SKM-1 treated with dmso at 0.1 percent for 144 hours (cell line): ENCODE measurements around the gene SH3D19.

Experiments
- DNase-seq: peaks from one replicate; lab custom pipeline; 2025; ENCODE audit not compliant: unreplicated experiment; lab: John Stamatoyannopoulos, UW

Gene SH3D19

DNA sequence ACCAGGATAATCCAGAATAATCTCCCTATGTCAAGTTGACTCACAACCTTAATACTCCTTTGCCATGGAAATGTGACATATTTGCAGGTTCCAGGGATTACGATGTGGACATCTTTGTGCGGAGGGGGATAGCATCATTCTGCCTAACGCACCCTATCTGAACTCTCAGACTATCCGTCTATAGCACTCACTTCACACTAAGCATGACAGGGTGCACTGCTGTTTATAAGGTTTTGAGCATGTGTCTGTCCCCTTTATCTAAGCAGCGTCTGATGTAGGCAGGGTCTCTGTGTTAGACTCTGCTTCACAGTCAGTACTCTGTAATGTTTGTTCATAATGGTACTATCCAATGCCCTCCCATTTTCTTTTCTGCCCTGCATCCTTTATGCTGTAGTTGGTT, 91.8 kb downstream of the SH3D19 start:
- DNase-seq: no peak

DNA sequence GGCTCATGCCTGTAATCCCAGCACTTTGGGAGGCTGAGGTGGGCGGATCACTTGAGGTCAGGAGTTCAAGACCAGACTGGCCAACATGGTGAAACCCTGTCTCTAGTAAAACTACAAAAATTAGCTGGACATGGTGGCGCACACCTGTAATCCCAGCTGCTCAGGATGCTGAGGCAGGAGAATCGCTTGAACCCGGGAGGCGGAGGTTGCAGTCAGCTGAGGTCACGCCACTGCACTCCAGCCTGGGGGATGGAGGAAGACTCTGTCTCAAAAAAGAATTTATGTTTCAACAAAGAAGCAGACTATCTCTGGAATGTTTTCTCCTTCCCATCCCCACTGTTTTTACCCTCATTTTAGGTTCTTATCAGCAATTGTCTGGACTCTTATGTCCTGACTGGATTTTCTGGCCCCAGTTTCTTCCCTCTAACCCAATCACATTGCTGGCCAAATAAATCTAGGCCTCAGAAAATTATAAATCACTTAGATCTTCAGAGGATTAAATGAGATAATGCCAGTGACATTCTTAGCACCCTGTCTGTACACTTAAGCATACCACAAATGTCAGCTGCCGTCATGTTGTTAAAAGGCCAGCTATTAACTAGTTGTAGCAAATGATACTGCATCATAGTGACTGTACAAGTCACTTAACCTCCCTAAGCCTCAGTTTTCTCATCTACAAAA, 93.3 kb downstream of the SH3D19 start:
- DNase-seq: no peak

DNA sequence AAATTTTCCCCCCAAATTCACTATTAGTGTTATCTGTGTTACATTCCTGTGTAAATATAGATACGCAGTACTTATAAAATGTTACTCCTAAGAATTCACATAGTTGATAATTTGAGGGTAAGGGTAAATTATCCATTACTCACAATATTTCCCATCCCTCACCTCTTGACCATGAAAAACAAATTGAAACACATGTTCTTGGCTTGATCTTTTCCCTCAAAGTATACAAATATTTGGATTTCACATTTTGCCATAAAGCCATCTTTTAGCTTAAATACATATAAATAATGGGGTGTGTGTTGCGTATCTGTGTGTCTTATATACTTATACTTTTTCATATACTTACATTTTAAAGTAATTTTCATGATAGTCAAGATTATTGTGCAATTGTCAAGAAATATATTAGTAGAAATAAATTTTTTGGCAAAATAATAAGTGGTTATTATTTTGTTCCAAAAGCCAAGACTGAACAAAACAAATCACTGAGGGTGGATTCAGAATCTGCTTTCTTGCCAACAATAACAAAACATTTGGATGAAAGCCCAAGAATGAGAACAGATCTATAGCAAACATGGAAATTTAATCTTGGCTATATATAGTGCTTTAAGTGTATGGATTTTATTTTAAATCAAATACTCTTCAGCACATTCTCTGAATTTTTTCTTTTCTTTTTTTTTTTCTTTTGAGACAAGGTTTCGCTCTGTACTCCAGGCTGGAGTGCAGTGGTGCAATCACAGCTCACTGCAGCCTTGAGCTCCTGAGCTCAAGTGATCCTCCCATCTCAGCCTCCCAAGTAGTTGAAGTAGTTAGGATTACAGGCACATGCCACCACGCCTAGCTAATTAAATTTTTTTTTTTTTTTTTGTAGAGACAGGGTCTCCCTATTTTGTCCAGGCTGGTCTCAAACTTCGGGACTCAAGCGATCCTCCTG, 97.0 kb downstream of the SH3D19 start:
- no peak for DNase-seq

DNA sequence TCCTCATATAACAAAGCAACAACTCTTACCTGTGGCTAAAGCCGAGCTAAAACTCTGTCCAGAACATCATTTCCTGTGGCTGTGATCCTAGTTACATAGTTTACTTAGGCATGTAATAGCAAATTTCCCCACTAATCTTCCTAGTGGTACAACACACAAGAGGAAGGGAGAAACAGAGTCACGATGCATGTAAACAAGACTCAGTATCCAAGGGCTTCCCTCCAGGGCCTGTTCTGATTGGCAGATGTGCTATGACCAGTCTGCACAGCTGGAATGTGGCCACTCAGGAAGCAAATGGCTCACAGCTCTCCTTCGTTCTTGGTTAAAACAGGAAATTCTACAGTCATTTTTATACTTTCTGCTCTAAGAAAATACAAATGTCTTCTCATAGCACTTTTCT, 97.7 kb downstream of the SH3D19 start:
- no peak for DNase-seq

DNA sequence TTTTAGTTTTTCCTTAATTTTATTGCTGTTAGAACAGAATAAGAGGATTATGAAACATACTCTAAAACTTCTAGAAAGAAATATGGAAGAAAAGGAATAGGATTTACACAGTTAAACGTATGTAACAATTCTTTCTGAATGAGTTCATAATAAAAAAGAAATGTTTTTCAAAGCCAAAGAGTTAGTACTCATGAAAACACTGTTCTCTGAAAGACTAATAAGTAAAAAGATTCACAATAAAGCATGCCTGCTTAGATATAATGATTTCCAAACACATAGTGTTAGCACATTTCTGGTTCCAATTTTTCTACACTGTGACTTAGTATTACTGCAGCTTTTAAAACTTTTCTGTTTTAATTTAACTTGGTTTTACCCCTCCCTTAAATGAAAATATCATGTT, 98.2 kb downstream of the SH3D19 start:
- DNase-seq: no peak

DNA sequence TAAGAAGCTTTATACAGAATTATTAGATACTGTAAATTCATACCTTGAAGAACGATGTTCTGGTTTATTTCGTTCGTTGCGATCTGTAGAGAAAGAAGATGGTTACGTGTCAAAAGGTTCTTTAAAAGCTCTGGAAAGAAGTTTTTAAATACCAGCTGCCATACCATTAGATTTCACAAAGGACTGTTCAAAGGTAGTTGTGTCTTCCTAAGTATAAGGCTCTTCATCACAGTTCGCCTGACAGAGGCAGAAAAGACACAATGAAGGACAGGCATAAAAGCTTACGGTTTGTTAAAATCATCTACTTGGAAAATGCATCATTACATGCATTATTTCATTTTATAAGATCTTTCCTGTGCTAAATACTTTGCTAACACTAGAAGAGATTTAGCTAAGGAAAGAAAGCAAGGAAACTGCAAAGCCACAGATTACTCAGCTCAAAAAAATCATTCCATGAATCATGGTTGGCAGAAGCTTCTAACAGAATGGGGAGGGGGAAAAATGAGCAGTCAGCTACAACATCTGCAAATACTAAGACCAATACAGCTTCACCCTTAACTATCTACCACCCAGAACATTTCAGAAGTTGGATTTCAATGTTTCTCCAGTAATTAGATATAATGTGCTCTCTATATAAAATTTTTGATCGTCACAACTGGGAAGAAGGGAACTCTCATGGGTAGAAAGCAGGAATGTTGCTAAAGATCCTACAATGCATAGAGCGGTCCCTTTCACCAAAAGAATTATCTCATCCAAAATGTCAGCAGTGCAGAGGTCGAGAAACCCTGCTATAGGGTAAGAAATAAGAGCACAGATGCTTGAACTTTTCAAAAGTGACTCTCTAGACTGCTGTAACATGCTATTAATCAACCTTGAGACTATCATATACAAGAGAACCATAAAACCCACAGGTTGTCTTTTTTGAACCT, 99.1 kb downstream of the SH3D19 start:
- no peak for DNase-seq

DNA sequence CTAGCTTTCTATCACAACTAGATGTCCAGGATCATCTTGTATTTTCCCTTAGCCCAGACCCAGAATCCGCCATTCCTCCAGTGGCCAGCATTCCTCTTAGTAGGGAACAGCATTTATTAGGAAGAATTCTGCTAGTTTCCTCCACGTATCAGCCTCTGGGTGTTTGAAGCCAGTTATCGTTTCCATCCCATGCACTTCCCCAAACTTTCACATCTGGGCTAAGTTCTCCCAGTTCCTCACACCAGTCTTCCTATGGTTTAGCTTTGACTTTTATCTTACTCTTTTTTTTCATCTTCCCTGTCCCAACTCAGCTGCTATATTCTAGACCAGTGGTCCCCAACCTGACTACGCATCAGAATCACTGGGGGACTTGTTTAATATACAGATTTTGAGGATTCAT, 101.9 kb downstream of the SH3D19 start:
- no peak for DNase-seq

DNA sequence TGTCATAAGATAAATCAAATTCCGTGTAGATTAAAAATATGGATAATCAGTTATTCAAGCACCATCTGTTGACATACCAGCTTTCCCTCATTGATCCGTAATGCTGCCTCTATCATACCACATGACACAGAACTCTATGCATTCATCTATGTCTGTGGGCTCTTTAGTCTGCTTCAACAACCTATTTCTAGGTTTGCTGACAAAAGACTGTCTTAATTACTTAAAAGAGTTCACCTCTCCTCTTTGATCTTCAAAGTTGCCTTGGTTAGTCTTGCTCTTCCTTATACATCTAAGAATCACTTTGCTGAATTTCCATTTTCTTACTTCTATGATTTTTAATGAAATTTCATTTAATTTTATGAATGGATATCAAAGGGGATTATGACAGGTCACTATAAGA, 105.5 kb downstream of the SH3D19 start:
- DNase-seq: no peak

DNA sequence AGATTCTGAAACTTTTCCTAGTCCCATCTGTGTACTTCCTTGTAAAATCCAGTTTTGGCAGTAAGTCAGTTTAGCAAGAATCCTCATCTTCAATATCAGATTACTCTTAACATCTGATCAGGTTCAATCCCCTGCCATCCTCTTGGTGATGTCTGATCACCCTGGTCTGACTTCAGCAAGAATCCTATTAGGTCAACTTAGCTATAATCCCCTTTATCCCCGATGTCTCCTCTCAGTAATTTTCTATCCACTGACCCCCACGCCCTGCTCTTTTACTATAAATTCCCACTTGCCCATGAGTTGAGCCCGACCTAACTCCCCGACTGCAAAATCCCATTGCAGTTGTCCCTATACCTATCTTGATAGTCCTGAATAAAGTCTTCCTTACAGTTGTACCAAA, 106.3 kb downstream of the SH3D19 start:
- DNase-seq: no peak

DNA sequence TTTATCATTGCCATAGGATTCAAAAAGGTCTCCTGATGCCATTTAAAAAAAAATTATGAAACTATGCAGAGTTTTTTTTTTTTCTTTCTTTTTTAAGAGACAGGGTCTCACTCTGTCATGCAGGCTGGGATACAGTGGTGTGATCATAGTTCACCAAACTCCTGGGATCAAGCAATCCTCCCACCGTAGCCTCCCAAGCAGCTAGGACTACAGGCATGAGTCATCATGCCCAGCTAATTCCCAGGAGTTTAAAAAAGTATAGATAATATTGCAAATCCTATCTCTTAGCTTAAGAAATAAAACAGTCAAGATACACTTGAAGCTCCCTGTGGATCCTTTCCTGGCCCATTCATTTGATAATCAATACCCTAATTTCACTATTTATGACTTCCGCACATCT, 107.1 kb downstream of the SH3D19 start:
- no peak for DNase-seq

DNA sequence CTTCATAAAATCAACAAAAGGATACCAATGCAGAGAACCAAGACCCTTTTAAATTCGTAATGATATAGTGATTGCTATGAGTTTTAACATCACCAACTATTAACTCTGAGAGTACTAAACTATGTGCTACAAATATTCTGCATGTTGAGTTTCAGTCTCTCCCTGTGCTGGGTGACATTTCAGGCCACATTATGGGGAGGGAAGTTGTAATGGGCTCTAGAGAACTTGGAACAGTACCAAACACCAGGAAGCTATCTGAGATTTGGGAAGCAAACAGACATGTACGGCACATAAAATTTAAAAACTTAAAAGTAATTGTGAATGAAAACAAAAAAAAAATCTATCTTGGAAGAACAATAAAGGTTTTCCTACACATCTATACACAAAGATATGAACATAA, 108.1 kb downstream of the SH3D19 start:
- DNase-seq: no peak

DNA sequence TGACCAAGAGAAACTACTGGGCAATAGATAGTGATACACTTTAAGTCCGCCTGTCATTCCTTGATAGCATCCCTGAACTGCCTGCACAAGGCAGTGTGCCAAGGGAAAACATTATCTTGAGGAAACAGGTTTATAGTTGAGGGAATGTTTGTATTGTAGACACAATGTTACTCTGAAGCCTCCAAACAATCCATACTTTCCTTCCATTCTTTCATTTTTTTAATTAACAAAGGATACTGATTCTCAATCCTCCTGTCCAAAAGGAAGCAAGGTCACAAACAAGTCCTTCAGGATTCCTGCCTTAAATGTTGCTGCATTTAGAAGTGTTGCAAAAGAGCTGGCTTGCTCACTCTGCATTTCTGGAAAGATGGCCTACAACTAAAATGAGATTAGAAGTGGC, 110.1 kb downstream of the SH3D19 start:
- no peak for DNase-seq

DNA sequence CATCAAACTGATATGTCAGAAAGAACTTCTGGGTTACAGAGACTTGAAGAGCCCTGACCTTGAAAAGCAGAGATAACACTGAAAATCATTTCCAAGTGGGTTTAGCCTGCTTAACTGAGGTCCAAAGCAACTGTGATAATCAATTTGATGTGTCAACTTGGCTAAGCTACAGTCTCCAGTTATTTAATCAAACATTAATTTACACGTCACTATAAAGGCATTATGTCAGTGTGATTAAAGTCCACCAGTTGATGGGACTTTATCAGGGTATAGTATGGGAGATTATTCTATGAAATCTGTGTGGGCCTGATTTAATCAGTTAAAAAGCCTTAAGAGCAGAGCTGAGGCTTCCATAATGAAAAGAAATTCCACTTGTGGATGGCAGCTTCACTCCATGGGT, 117.5 kb downstream of the SH3D19 start:
- DNase-seq: no peak

DNA sequence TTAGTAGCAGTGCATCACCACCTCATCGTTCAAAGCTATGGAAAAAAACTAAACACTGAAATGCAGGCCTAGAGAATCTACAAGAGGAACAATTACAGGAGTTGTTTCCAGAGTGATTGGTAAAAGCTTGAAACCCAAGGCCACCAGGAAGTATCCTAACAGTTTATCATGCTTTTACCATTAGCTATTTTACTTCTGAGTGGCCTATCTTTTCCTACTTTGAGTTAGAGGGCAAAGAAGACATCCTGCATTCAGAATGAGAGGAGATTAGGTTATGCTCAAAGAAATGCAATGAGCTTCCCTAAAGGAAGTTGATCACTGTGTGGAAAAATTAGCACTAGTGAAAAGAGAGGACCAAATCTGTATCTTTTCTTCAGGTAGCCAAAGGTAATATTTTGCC, 118.2 kb downstream of the SH3D19 start:
- DNase-seq: no peak

DNA sequence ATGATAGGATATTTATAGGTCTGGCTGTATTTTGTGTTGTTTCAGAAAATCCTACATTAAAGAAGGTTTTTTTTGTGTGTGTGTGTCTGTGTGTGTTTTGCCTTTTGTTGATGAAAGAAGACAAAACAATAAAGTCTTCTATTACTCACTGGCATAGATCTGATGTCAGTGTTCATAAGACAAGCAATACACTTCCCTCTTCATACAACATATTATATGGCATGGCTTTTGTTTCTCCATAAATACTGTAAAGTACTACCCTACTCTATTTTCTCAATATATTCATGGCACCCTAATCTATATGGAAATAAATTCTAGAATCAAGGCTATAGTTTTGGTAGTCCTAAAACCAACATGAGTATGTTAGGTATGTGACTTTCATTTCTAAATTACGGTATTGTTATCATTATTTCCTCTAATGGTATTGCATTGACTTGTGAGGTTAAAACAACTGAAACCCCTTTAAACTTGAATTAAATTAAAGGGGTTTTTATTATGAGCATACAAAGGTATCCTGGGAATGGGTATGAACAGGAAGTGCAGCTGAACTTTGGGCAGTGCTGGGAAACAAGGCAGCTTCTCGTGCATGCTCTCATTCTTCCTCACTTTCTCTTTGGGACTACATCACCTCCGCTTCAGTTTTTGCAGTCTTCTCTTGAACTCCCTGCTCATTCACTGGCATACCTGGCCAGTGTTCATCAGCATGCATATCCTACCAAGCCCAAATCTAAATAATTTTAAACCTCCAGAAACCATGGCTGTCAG, 119.0 kb downstream of the SH3D19 start:
- no peak for DNase-seq

DNA sequence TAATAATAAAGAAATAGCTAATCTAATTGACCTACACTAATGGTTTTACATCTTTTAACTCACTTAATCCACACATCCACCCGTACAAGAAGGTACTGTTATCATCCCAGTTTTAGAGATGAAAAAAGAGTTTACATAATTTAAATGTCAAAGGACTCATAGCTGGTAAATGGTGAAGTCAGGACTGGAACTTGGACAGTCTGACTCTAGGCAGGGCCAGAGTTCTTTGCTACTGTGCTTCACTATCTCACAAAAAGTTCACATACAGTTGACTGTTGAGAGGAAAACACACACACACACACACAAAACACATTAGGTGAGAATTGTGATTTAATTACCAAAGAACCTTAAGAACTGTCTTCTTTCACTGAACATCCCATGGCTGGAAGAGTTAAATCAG, 119.7 kb downstream of the SH3D19 start:
- DNase-seq: no peak

DNA sequence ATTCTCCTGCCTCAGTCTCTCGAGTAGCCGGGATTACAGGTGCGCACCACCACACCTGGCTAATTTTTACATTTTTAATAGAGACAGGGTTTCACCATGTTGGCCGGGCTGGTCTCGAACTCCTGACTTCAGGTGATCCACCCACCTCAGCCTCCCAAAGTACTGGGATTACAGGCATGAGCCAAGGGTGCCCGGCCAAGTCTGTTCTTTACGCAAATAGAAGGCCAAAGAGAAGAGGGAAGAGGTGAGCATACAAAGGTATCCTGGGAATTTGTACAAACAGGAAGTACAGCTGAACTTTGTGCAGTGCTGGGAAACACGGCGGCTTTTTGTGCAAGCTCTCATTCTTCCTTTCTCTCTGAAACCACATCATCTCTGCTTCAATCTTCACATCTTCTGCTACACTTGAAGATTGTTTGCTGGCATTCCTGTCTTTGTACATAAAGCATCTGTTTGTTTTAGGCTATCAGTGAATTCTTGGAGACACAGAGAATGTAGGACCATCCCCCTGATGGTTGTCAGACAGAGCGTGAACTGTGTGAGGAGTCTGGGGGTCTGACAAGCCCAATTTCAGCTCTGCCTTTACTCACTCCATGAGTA, 120.4 kb downstream of the SH3D19 start:
- no peak for DNase-seq

DNA sequence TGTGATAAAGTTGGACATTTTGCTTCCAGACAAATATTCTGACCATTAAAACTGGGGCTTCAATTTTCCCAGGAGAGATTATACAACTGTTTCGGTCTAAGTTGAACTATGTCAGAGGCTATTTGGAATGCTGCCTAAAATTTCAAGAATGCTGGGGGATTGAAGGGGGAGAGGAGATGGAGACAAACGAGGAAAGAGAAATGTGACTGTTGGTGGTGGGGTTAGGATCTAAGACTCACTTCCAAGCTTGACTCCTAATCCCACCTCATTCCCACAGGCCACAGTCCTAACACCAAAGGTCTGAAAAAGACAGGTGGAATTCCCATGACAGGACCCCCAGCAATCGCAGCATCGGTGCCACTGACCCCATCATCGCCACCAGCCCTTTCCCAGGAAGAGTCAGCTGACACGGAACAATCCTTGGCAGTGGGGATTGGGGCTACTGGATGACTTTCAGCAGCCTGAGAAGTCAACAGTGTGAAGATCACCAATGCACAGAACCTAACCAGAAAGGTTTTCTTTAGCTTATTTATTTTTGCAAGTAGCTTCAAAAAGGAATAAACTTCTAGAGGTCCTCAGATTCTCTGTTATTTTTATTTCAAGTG, 122.5 kb downstream of the SH3D19 start:
- no peak for DNase-seq

DNA sequence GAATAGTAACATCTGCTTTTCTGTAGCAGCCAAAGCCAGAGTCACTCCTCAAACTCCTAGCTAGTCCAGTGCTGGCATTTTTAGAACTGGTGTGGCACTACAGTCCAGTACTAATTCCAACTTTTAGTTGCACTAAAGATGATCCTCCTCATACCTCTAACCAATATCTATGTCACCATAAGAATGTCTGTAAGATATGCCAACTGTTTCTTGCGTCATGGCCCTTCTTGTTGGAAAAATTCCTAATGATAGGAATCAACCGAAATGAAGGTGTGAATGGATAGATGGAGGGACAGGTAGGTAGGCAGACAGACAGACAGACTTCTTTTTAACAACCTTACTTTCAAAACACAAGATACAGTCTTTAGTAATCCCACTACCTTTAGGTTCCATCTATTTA, 123.0 kb downstream of the SH3D19 start:
- DNase-seq: no peak
